Pulmonary artery endothelial cell (primary cell): Measurements from ENCODE around the gene RPL27A. TPM values are rescaled to one million over a fixed set of nuclear protein-coding genes. Genes with fewer than 3 reads are reported as not detected.

Experiments
- total RNA-seq: library from RNA; depleted of rRNA; stranded (reverse); fragments of >200 nt; gene quantifications from 2 replicates; pipeline ENCODE4 v1.2.3, GENCODE V29; 2014

The RPL27A gene
- total RNA-seq, 1 donor from 2014 or later, result 1,292 TPM

Other genes starting within 250 kb of the RPL27A start
- 0.11 and 0.33 TPM in 2 replicates for gene STK33, start 88.6 kb upstream of the RPL27A start, total RNA-seq
- 5.7 and 7.3 TPM in 2 replicates for gene TRIM66, start 127 bp upstream of the RPL27A start, total RNA-seq
- 20.4 and 23.5 TPM in 2 replicates for gene AKIP1, start 228.4 kb downstream of the RPL27A start, total RNA-seq